ENCODE measurements around the gene SLCO6A1.
"Not testable (repeated sequence)": the region's sequence is repeated elsewhere in the genome, so short reads cannot be mapped to it uniquely, and the experiment has no call there.

SLCO6A1 gene

GRCh38 chr5:102498271-102499034 is at the start of gene SLCO6A1:
SLCO6A1 (minus strand) TSS chr5:102499001; CDS start chr5:102498844, 157 bp downstream.
- no peak for DNase-seq

GRCh38 chr5:102547141-102548035 is 48.6 kb upstream of the SLCO6A1 start:
- DNase-seq: no peak

GRCh38 chr5:102545175-102545574 is 46.4 kb upstream of the SLCO6A1 start:
- DNase-seq: no peak

GRCh38 chr5:102542057-102542456 is 43.3 kb upstream of the SLCO6A1 start:
- DNase-seq: no peak

- DNase-seq: no peak
Measured at GRCh38 chr5:102539996-102540728, 41.4 kb upstream of the SLCO6A1 start.

- no peak for DNase-seq
Measured at GRCh38 chr5:102539562-102539961, 40.8 kb upstream of the SLCO6A1 start.

GRCh38 chr5:102537011-102537410 is 38.2 kb upstream of the SLCO6A1 start:
- DNase-seq: no peak

GRCh38 chr5:102536323-102536928 is 37.6 kb upstream of the SLCO6A1 start:
- DNase-seq: no peak

GRCh38 chr5:102532123-102532522 is 33.3 kb upstream of the SLCO6A1 start:
- DNase-seq: no peak

GRCh38 chr5:102531506-102531905 is 32.7 kb upstream of the SLCO6A1 start:
- no peak for DNase-seq

- DNase-seq: no peak
Measured at GRCh38 chr5:102529447-102529846, 30.6 kb upstream of the SLCO6A1 start.

GRCh38 chr5:102529031-102529430 is 30.2 kb upstream of the SLCO6A1 start:
- DNase-seq: no peak

GRCh38 chr5:102528600-102528999 is 29.8 kb upstream of the SLCO6A1 start:
- no peak for DNase-seq

GRCh38 chr5:102527547-102527946 is 28.7 kb upstream of the SLCO6A1 start:
- no peak for DNase-seq

- DNase-seq: no peak
Measured at GRCh38 chr5:102523541-102524175, 24.9 kb upstream of the SLCO6A1 start.

- no peak for DNase-seq
Measured at GRCh38 chr5:102511666-102512065, 12.9 kb upstream of the SLCO6A1 start.

GRCh38 chr5:102491261-102491914 is 7.4 kb downstream of the SLCO6A1 start:
- not testable (repeated sequence) for DNase-seq

GRCh38 chr5:102483736-102484135 is 15.1 kb downstream of the SLCO6A1 start:
- no peak for DNase-seq

- DNase-seq: no peak
Measured at GRCh38 chr5:102481054-102481715, 17.6 kb downstream of the SLCO6A1 start.

GRCh38 chr5:102453716-102454115 is 45.1 kb downstream of the SLCO6A1 start:
- DNase-seq: no peak

GRCh38 chr5:102451082-102451481 is 47.7 kb downstream of the SLCO6A1 start:
- DNase-seq: no peak

All from activated T-cell treated with anti-CD3 and anti-CD28 coated beads, Interleukin-2, amount 50 U/mL, for 1 hour (primary cell).